Measurements from ENCODE around the gene SH3RF3. TPM values are rescaled to one million over a fixed set of nuclear protein-coding genes. Genes with fewer than 3 reads are reported as not detected.
A peak's percentile ranks its signal among the peaks of the same experiment; 100 is the strongest.

SH3RF3 gene
- total RNA-seq, 1 donor from 2014 or later = 0.47 TPM

GRCh38 chr2:109125593-109126500 lies 3.2 kb upstream of the SH3RF3 start:
- H3K9me3 Mint-ChIP-seq = no peaks in the 10 kb centered on the region
- peaks cover 22% of the 10 kb centered on the region for H3K4me1 Mint-ChIP-seq
- H3K4me3 Mint-ChIP-seq = no peak overlapping the region
- H3K36me3 Mint-ChIP-seq (ENCODE audit: low read depth) = no peaks in the 10 kb centered on the region
- DNase-seq = no peak
- peaks cover 40% of the 10 kb centered on the region for H3K27me3 Mint-ChIP-seq
- no peak overlapping the region for H3K27ac Mint-ChIP-seq
- intact Hi-C loops (cut with micrococcal nuclease) = loop anchor here (5.0 to 10.0 kb wide), 2 partner anchors 201 to 206 kb away; no protein-coding TSS in a partner anchor

DNA sequence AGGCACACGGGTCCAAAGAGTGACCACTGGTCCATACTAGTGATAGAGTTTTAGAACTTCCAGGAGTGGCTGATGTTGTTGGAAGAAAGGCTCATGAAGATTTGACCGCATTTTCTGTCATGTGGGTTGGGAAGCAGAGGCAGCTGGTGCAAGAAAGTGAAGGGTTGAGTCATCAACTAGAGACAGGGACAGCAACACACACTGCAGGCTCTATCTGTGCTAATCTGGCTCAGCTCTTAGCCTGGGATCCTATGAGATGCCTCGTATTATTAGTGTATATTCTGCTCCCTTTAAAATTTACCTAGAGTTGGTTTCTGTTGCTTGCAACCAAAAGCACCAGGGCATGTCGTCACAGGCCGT lies 2.5 kb upstream of the SH3RF3 start:
- intact Hi-C loops (cut with micrococcal nuclease) = loop anchor here (5.0 to 10.0 kb wide), 2 partner anchors 202 to 206 kb away; no protein-coding TSS in a partner anchor

GRCh38 chr2:109127556-109127955 lies 1.4 kb upstream of the SH3RF3 start:
- peak overlapping the region; percentile 73 for H3K4me3 Mint-ChIP-seq
- H3K27me3 Mint-ChIP-seq = peaks cover 47% of the 10 kb centered on the region
- intact Hi-C loops (cut with micrococcal nuclease) = loop anchor here (5.0 to 10.0 kb wide), 2 partner anchors 203 to 205 kb away; no protein-coding TSS in a partner anchor
- no peak overlapping the region for H3K27ac Mint-ChIP-seq
- no peaks in the 10 kb centered on the region for H3K9me3 Mint-ChIP-seq
- no peak for DNase-seq
- H3K36me3 Mint-ChIP-seq (ENCODE audit: low read depth) = no peaks in the 10 kb centered on the region
- H3K4me1 Mint-ChIP-seq = peaks cover 22% of the 10 kb centered on the region

More for the DNA sequence above, 2.5 kb upstream of the SH3RF3 start:
- no peak for DNase-seq
- H3K4me1 Mint-ChIP-seq = peaks cover 22% of the 10 kb centered on the region
- peaks cover 44% of the 10 kb centered on the region for H3K27me3 Mint-ChIP-seq
- no peak overlapping the region for H3K4me3 Mint-ChIP-seq
- no peaks in the 10 kb centered on the region for H3K36me3 Mint-ChIP-seq (ENCODE audit: low read depth)
- no peaks in the 10 kb centered on the region for H3K9me3 Mint-ChIP-seq
- H3K27ac Mint-ChIP-seq = no peak overlapping the region

- Mint-ChIP-seq H3K27me3 (peaks cover 49% of the 10 kb centered on the region), H3K36me3 (ENCODE audit: low read depth) (no peaks in the 10 kb centered on the region), H3K4me3 (peak overlapping the region; percentile 81), H3K4me1 (peaks cover 22% of the 10 kb centered on the region), H3K9me3 (no peaks in the 10 kb centered on the region), H3K27ac (no peak overlapping the region)
- intact Hi-C loops (cut with micrococcal nuclease) = loop anchor here (1.0 to 10.0 kb wide), 4 partner anchors 87 to 382 kb away; no protein-coding TSS in a partner anchor
- DNase-seq = peak; percentile 87
Measured at GRCh38 chr2:109128048-109128615, 873 bp upstream of the SH3RF3 start.

DNA sequence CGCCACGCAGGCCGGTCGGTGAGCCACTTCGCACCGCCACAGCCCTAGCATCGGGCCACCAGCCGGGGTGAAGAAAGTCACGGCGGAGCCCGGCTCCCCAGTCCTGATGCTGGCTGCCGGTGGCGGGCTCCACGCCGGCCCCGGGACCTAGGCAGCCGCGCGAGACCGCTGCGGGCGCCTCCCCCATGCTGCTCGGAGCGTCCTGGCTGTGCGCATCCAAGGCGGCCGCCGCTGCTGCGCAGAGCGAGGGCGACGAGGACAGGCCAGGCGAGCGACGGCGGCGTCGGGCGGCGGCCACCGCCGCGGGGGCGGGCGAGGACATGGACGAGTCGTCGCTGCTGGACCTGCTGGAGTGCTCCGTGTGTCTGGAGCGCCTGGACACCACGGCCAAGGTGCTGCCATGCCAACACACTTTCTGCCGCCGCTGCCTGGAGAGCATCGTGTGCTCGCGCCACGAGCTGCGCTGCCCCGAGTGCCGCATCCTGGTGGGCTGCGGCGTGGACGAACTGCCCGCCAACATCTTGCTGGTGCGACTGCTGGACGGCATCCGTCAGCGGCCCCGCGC lies 433 bp downstream of the SH3RF3 start:
- peak; percentile 77 for DNase-seq
- intact Hi-C loops (cut with micrococcal nuclease) = loop anchor here (2.0 to 10.0 kb wide), 3 partner anchors 85 to 205 kb away; no protein-coding TSS in a partner anchor
- Mint-ChIP-seq H3K36me3 (ENCODE audit: low read depth) (no peaks in the 10 kb centered on the region), H3K9me3 (no peaks in the 10 kb centered on the region), H3K4me1 (peaks cover 22% of the 10 kb centered on the region), H3K27ac (no peak overlapping the region), H3K27me3 (peaks cover 58% of the 10 kb centered on the region), H3K4me3 (peak overlapping the region; percentile 28)

- H3K27me3 Mint-ChIP-seq = peaks cover 63% of the 10 kb centered on the region
- no peaks in the 10 kb centered on the region for H3K9me3 Mint-ChIP-seq
- peak overlapping the region; percentile 86 for H3K4me3 Mint-ChIP-seq
- DNase-seq = no peak
- H3K27ac Mint-ChIP-seq = peak overlapping the region; percentile 72
- intact Hi-C loops (cut with micrococcal nuclease) = loop anchor here (2.0 to 10.0 kb wide), 4 partner anchors 15 to 205 kb away; no protein-coding TSS in a partner anchor
- H3K36me3 Mint-ChIP-seq (ENCODE audit: low read depth) = no peaks in the 10 kb centered on the region
- peaks cover 24% of the 10 kb centered on the region for H3K4me1 Mint-ChIP-seq
Measured at GRCh38 chr2:109129921-109130722, 1.1 kb downstream of the SH3RF3 start.

- Mint-ChIP-seq H3K9me3 (no peaks in the 10 kb centered on the region), H3K27ac (no peak overlapping the region), H3K4me3 (peak overlapping the region; percentile 48)
Measured at GRCh38 chr2:109130723-109130995, 1.7 kb downstream of the SH3RF3 start.

GRCh38 chr2:109131777-109132176 lies 2.8 kb downstream of the SH3RF3 start:
- H3K9me3 Mint-ChIP-seq = no peaks in the 10 kb centered on the region
- H3K4me3 Mint-ChIP-seq = no peak overlapping the region
- DNase-seq = no peak
- H3K4me1 Mint-ChIP-seq = peaks cover 17% of the 10 kb centered on the region
- peaks cover 68% of the 10 kb centered on the region for H3K27me3 Mint-ChIP-seq
- H3K36me3 Mint-ChIP-seq (ENCODE audit: low read depth) = no peaks in the 10 kb centered on the region
- H3K27ac Mint-ChIP-seq = no peak overlapping the region
- intact Hi-C loops (cut with micrococcal nuclease) = loop anchor here (2.0 kb wide), 1 partner anchor 13 kb away; no protein-coding TSS in a partner anchor

More at GRCh38 chr2:109130723-109130995, 1.7 kb downstream of the SH3RF3 start:
- peaks cover 23% of the 10 kb centered on the region for H3K4me1 Mint-ChIP-seq
- H3K36me3 Mint-ChIP-seq (ENCODE audit: low read depth) = no peaks in the 10 kb centered on the region
- intact Hi-C loops (cut with micrococcal nuclease) = loop anchor here (2.0 kb wide), 1 partner anchor 14 kb away; no protein-coding TSS in a partner anchor
- no peak for DNase-seq
- H3K27me3 Mint-ChIP-seq = peaks cover 65% of the 10 kb centered on the region

GRCh38 chr2:109132626-109133025 lies 3.6 kb downstream of the SH3RF3 start:
- intact Hi-C loops (cut with micrococcal nuclease) = no loop called here
- H3K27ac Mint-ChIP-seq = no peak overlapping the region
- H3K4me3 Mint-ChIP-seq = no peak overlapping the region
- no peaks in the 10 kb centered on the region for H3K36me3 Mint-ChIP-seq (ENCODE audit: low read depth)
- H3K27me3 Mint-ChIP-seq = peaks cover 71% of the 10 kb centered on the region
- peaks cover 13% of the 10 kb centered on the region for H3K4me1 Mint-ChIP-seq
- no peaks in the 10 kb centered on the region for H3K9me3 Mint-ChIP-seq
- DNase-seq = no peak

DNA sequence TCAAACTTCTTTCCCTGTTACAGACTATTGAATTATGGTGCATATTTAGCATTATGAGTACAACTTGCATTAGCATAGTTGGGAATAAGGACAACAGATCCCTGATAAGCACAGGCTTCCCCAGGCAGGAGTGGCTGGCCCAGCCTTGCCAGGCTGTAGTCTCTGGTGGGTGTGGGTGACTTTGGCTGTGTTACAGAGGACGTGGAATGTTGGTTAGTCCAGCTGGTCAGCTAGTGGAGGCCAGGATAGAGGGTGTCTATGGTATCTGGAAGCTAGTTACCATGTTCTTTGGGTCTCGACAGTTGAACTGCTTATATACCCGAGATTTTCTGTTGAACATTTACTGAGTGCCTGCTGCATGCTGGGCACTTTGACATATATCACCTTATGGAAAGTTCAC lies 4.7 kb downstream of the SH3RF3 start:
- no peak for DNase-seq
- peaks cover 17% of the 10 kb centered on the region for H3K4me1 Mint-ChIP-seq
- H3K27me3 Mint-ChIP-seq = peaks cover 74% of the 10 kb centered on the region
- H3K27ac Mint-ChIP-seq = no peak overlapping the region
- H3K36me3 Mint-ChIP-seq (ENCODE audit: low read depth) = no peaks in the 10 kb centered on the region
- intact Hi-C loops (cut with micrococcal nuclease) = no loop called here
- no peak overlapping the region for H3K4me3 Mint-ChIP-seq
- H3K9me3 Mint-ChIP-seq = no peaks in the 10 kb centered on the region

- Mint-ChIP-seq H3K27me3 (peaks cover 77% of the 10 kb centered on the region), H3K9me3 (no peaks in the 10 kb centered on the region), H3K4me3 (no peak overlapping the region), H3K27ac (no peak overlapping the region), H3K36me3 (ENCODE audit: low read depth) (no peaks in the 10 kb centered on the region), H3K4me1 (peaks cover 21% of the 10 kb centered on the region)
- intact Hi-C loops (cut with micrococcal nuclease) = no loop called here
- no peak for DNase-seq
Measured at GRCh38 chr2:109134741-109135358, 5.8 kb downstream of the SH3RF3 start.

- peaks cover 74% of the 10 kb centered on the region for H3K27me3 Mint-ChIP-seq
- no peak for DNase-seq
- H3K4me1 Mint-ChIP-seq = peaks cover 19% of the 10 kb centered on the region
Measured at GRCh38 chr2:109135359-109136197, 6.6 kb downstream of the SH3RF3 start.

More at GRCh38 chr2:109135359-109136197, 6.6 kb downstream of the SH3RF3 start:
- H3K9me3 Mint-ChIP-seq = no peaks in the 10 kb centered on the region
- intact Hi-C loops (cut with micrococcal nuclease) = no loop called here
- no peaks in the 10 kb centered on the region for H3K36me3 Mint-ChIP-seq (ENCODE audit: low read depth)
- H3K4me3 Mint-ChIP-seq = no peak overlapping the region
- H3K27ac Mint-ChIP-seq = no peak overlapping the region

All from activated CD4-positive, alpha-beta T cell treated with anti-CD3 and anti-CD28 coated beads, Interleukin-2, amount 10 ng/mL, durations not matched to agents 24 days and 14 days (primary cell).